GM10266 (cell line): ENCODE measurements around the gene PTPN20.

ENCODE experiments used
- DNase-seq: peaks from one replicate; pipeline ENCODE4 v3.0.0; 2012; ENCODE audit errors: extremely low spot score
- CTCF ChIP-seq: IDR thresholded peaks from 2 replicates; pipeline ENCODE4 v1.5.1; 2012; ENCODE audit warnings: mild to moderate bottlenecking, low read depth; ENCODE audit not compliant: control insufficient read depth, insufficient read depth; ENCODE audit errors: missing control alignments

Gene PTPN20

GRCh38 chr10:46999217-46999616, 88.0 kb downstream of the PTPN20 start:
- no peak for DNase-seq
- no peak for TF ChIP-seq CTCF

GRCh38 chr10:47008769-47009168, 97.5 kb downstream of the PTPN20 start:
- no peak for TF ChIP-seq CTCF
- DNase-seq: no peak

GRCh38 chr10:47009215-47009838, 98.1 kb downstream of the PTPN20 start:
- no peak for TF ChIP-seq CTCF
- DNase-seq: no peak

GRCh38 chr10:47010036-47010435, 98.8 kb downstream of the PTPN20 start:
- DNase-seq: no peak
- TF ChIP-seq CTCF: no peak

- no peak for DNase-seq
- TF ChIP-seq CTCF: no peak
These were observed 101.0 kb downstream of the PTPN20 start for GRCh38 chr10:47012214-47012613.

GRCh38 chr10:47013507-47014154, 102.4 kb downstream of the PTPN20 start:
- no peak for DNase-seq
- no peak for TF ChIP-seq CTCF

GRCh38 chr10:47015404-47015803, 104.2 kb downstream of the PTPN20 start:
- TF ChIP-seq CTCF: no peak
- DNase-seq: no peak
